GM19397 (cell line): Measurements from ENCODE around the gene PKD1L1.

Experiments used
- ATAC-seq: cut with Tn5 transposase; IDR thresholded peaks from one replicate; pipeline ENCODE4 v1.9.1; 2021; ENCODE audit warnings: mild to moderate bottlenecking, moderate library complexity; ENCODE audit not compliant: unreplicated experiment

PKD1L1 gene

GRCh38 chr7:47878662-47879061 lies 69.6 kb downstream of the PKD1L1 start:
- ATAC-seq, result no peak

GRCh38 chr7:47877336-47877735 lies 70.9 kb downstream of the PKD1L1 start:
- ATAC-seq, result no peak

GRCh38 chr7:47875998-47876744 lies 72.1 kb downstream of the PKD1L1 start:
- ATAC-seq, result no peak

GRCh38 chr7:47875406-47875805 lies 72.9 kb downstream of the PKD1L1 start:
- ATAC-seq, result no peak

- ATAC-seq, result no peak
These were observed 74.5 kb downstream of the PKD1L1 start for GRCh38 chr7:47873762-47874161.

GRCh38 chr7:47867286-47867685 lies 81.0 kb downstream of the PKD1L1 start:
- ATAC-seq, result no peak

- ATAC-seq, result no peak
These were observed 82.1 kb downstream of the PKD1L1 start for GRCh38 chr7:47866120-47866519.

- ATAC-seq, result no peak
These were observed 95.7 kb downstream of the PKD1L1 start for GRCh38 chr7:47852330-47853245.

- ATAC-seq, result no peak
These were observed 101.1 kb downstream of the PKD1L1 start for GRCh38 chr7:47847207-47847606.

- no peak for ATAC-seq
These were observed 102.0 kb downstream of the PKD1L1 start for GRCh38 chr7:47846138-47846836.

GRCh38 chr7:47844311-47844710 lies 104.0 kb downstream of the PKD1L1 start:
- ATAC-seq, result no peak

GRCh38 chr7:47843291-47843690 lies 105.0 kb downstream of the PKD1L1 start:
- no peak for ATAC-seq

- no peak for ATAC-seq
These were observed 108.9 kb downstream of the PKD1L1 start for GRCh38 chr7:47839381-47839780.

- no peak for ATAC-seq
These were observed 110.4 kb downstream of the PKD1L1 start for GRCh38 chr7:47837826-47838225.

- ATAC-seq, result no peak
These were observed 111.6 kb downstream of the PKD1L1 start for GRCh38 chr7:47836503-47837202.

- ATAC-seq, result no peak
These were observed 112.2 kb downstream of the PKD1L1 start for GRCh38 chr7:47836080-47836479.

GRCh38 chr7:47833211-47833610 lies 115.1 kb downstream of the PKD1L1 start:
- peak; percentile 59 for ATAC-seq

- ATAC-seq, result no peak
These were observed 116.1 kb downstream of the PKD1L1 start for GRCh38 chr7:47832105-47832715.

- no peak for ATAC-seq
These were observed 118.3 kb downstream of the PKD1L1 start for GRCh38 chr7:47830015-47830414.

GRCh38 chr7:47827871-47828270 lies 120.4 kb downstream of the PKD1L1 start:
- no peak for ATAC-seq
